Germinal center (tissue), 1 donor: ENCODE data around the gene KLHL29.

ENCODE experiments used
- DNase-seq: peaks from one replicate; pipeline ENCODE4 v3.0.0; 2012; ENCODE audit warnings: mixed read lengths, low spot score

Gene KLHL29

GRCh38 chr2:23532391-23533337, 147.7 kb downstream of the KLHL29 start:
- no peak for DNase-seq

- DNase-seq = no peak
These were observed 148.3 kb downstream of the KLHL29 start for GRCh38 chr2:23533338-23533695.

- no peak for DNase-seq
These were observed 149.8 kb downstream of the KLHL29 start for GRCh38 chr2:23534771-23535170.

GRCh38 chr2:23536326-23536725, 151.3 kb downstream of the KLHL29 start:
- no peak for DNase-seq

DNA sequence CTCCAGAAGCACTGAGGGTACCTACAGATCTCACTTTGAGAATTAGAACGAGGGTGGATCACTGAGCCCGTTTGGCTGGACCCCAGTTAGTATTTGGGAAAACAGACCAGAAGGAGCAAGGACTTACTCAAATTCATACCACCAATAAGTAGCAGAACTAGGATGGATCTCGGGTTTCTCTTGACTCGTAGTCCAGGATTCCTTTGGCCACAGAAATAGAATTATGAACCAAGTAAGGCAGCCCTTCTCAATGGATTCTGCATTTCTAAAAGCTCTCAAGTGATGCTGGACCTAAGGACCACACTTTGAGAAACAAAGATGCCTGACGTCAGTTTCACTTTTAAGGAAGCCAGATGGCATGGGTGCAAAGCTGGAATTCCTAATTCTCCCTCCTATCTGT, 153.0 kb downstream of the KLHL29 start:
- DNase-seq = no peak

DNA sequence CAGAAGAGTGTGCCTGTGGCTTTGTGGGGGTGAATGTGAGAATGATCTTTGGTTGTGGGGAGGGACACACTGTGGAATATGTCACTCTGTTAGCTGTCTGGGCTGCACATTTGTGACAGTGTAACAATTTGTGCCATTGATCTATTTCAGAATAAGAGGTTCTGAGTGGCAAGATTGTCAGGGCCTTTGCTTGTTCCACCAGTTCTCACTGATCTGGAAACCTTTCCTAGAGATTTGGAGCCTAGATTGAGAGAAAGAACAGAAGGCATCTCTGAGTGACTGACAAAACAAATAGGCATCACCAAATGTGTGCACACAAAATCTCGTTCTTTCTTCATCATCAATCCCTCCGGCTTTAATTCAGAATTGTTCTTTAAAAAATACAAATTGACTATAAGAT, 153.6 kb downstream of the KLHL29 start:
- no peak for DNase-seq

DNA sequence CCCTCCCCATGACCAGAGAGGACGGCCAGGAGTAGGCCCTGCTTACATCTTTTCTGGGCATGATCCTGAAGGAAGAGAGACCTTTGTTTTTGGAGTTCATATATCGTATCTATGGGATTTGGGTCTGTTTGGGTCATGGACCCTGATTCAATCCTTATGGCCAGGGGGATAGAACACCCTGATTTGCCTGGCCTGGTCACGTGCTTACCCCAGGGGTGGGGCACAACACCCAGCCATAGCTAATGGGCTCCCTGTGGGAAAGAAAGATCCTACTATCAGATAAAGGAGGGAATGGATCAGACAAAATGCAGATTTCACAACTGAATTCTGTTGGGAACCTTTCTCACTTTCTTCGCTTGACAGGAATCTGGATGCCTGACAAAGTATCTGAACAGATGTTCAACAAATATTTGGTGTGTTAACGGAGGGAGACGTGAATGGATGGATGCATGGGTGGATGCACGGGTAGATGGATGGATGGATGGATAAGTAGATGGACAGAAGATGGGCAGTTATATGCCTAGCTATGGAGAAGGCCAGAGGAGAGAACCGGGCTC, 155.9 kb downstream of the KLHL29 start:
- DNase-seq = no peak

- DNase-seq = no peak
These were observed 156.7 kb downstream of the KLHL29 start for GRCh38 chr2:23541503-23542229.

GRCh38 chr2:23542230-23542789, 157.3 kb downstream of the KLHL29 start:
- DNase-seq = no peak

- no peak for DNase-seq
These were observed 158.3 kb downstream of the KLHL29 start for GRCh38 chr2:23543302-23543701.

GRCh38 chr2:23543728-23544127, 158.7 kb downstream of the KLHL29 start:
- DNase-seq = no peak

GRCh38 chr2:23544589-23545295, 159.8 kb downstream of the KLHL29 start:
- DNase-seq = no peak

DNA sequence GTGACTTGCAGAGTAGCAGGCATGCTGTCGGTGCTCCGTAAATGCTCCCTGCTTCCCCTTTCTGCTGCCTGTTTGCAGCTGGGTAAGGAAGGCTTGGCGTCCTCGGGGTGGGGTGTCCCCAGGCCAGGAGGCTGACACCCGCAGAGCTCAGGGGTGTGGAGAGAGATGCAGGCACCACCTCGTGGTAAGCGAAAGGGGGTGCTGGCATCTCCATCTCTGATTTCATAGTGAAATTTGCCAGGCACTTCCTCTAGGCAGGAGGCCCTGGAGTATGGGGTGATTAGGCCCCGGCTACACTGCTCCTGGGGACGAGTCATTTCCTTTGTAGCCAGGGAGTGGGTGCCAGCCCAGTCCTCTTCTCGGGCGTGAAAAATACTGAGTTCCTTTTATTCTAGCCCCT, 160.4 kb downstream of the KLHL29 start:
- no peak for DNase-seq

GRCh38 chr2:23545811-23546210, 160.8 kb downstream of the KLHL29 start:
- DNase-seq = no peak

DNA sequence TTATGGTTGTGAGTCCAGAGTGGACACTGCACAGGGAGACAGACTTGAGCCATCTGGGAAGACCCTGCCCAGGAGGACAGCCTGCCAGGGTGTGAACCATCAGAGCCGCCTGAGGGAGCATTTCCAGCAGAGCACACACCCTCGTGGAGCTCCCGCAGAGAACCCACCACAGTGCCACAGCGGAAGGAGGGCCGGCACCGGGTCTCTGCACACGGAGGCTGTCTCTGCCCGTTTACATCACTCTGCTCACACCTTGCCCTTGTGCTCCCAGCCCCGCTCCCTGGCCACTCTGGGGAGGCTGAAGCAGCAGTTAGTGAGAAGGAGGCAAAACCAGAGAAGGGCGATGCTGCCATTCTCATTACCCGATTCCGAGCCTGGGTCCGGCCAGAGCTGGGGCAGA, 161.9 kb downstream of the KLHL29 start:
- DNase-seq = no peak

- no peak for DNase-seq
These were observed 162.7 kb downstream of the KLHL29 start for GRCh38 chr2:23547725-23548124.

DNA sequence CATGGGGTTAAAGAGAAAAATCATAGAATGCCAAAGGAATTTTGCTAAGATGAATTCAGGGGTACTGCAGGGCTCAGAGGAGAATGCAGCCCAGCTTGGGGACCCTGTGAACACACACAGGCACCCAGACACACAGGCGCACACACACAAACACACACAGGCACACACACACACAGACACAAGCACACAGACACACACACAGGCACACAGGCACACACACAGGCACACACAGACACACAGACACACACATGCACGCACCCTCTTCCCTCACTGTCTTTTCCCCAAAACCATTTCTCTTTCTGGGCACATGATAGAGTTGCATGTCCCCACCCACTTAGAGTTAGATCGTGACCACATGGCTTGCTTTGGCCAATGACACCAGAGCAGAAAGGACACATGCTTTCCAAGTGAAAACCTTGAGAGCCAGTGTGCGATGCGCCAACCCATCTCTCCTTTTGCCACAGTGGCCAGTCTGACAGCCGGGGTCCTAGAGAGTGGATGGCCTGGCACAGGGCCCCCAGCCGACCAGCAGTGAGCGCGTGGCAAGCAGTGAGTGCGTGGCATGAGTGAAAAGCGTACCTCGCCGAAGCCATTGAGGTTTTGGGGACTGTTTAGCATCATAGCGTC, 163.3 kb downstream of the KLHL29 start:
- no peak for DNase-seq

GRCh38 chr2:23549051-23549450, 164.1 kb downstream of the KLHL29 start:
- DNase-seq = no peak

- no peak for DNase-seq
These were observed 165.0 kb downstream of the KLHL29 start for GRCh38 chr2:23549821-23550530.

DNA sequence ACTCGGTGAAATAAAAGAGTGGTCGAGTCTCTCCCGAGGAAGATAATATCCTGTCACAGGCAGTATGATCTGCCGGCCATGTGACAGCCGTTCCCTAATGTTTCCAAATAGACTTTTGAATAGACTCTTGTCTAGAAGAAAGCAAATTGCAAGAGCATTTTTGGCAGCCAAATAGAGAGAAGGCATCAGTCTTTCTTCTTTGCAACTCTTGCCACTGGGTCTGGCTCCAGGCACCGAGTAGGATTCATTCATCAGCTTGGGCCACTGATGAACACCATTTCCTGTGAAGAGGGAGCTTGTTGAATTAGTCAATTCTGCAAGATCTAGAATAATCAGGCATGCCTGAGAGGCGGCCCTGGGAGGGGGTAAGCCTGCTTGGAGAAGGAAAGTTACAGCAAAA, 165.6 kb downstream of the KLHL29 start:
- no peak for DNase-seq

DNA sequence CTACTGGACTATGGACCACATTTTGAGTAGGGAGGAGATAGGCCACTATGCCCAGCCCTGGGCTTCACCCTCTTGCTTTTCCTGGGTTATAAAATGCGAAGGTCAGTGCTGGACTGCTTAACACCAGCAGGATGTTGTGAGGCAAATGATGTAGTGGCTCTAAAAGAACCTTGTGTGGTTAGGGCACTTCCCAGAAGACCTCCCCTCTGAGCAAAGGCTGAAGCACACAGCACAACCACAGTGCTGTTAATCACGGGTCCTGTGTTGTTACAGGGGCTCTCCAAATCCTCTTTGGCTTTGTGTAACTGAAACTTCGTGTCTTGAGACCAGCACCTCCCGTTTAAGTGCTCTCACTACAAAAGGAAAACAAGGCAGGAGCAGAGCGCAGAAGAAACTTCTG, 166.9 kb downstream of the KLHL29 start:
- DNase-seq = no peak
